ENCODE results near the gene ACSM4.
"Not testable (repeated sequence)": the region's sequence is repeated elsewhere in the genome, so short reads cannot be mapped to it uniquely, and the experiment has no call there.

ACSM4 gene

GRCh38 chr12:7337790-7338189, 33.9 kb downstream of the ACSM4 start:
- in situ Hi-C loops (cut with MboI; ENCODE audit: low sequenced_read_pairs) = not testable (repeated sequence)

- in situ Hi-C loops (cut with MboI; ENCODE audit: low sequenced_read_pairs) = no loop called here
These were observed 35.8 kb downstream of the ACSM4 start for GRCh38 chr12:7339675-7340074.

DNA sequence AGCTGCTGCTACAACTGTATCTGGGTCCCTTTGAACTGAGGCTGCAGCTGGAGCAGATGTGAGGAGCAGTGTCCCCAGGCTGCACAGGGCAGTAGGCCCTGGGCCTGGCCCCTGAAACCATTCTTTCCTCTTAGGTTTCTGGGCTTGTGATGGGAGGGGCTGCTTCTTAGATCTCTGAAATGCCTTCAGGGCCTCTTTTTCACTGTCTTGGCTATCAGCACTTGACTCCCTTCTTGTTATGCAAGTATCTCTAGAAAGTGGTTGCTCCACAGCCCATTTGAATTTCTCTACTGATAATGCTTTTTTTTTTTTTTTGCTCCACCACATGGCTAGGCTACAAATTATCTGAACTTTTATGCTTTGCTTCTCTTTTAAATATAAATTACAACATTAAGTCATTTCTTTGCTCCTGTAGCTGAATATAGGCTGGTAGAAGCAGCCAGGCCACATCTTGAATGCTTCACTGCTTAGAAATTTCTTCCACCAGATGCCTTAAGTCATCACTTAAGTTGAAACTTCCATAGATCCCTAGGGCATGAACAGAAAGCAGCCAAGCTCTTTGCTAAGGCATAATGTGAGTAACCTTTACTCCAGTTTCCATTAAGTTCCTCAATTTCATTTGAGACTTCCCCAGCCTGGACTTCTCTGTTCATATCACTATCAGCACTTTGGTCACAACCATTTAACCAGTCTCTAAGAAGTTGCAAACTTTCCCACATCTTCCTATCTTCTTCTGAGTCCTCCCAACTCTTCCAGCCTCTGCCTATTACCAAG, 41.1 kb downstream of the ACSM4 start:
- in situ Hi-C loops (cut with MboI; ENCODE audit: low sequenced_read_pairs) = no loop called here

DNA sequence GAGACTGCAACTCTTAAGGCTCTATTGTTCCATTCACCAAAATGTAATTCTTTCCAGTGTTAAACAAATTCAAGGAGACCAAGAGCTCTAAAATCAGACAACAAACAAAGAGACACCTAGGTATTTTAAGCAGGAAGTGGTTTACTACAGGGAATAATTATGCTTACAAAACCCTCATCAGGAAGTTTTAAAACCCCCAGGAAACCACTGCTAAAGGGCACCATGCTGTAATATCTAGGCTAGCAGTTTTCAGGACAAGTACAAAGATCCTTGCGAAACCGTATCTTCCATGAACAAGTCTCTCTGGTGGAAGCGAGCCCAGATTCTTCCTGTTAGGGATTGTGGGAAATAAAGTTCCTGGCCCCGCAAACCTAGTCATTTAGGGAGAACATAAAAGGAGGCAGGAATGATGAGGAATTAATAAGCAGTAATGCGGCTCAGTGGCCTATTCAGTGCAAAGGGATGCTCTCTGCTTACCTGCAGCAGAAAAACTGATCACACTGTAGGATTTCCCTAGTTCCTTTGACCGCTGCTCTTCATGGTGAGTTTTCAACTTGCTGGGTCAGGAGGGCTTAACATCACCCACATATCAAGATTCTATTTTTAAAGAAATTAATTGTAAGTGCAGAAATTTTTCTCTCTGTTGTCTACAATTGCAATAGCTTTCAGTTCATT, 42.8 kb downstream of the ACSM4 start:
- in situ Hi-C loops (cut with MboI; ENCODE audit: low sequenced_read_pairs) = no loop called here

DNA sequence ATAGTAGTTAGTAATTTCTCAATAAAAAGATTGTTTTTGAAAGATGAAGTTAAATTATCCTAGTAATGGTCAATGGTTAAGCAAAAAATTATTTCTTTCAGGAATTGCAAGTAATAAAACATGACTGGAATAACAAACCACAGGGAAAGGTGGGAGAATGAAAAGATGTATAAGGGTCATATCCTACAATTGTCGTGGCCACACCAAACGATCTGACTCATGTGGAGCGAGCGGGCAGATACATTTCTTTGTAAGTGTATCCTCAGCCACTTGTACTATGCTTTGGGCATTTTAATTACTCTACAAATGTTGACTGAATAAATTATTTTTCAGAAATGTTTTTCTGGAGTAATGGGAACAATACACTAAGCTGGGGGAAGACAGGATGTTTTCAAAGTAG, 45.5 kb downstream of the ACSM4 start:
- in situ Hi-C loops (cut with MboI; ENCODE audit: low sequenced_read_pairs) = no loop called here

- in situ Hi-C loops (cut with MboI; ENCODE audit: low sequenced_read_pairs) = no loop called here
These were observed 47.3 kb downstream of the ACSM4 start for GRCh38 chr12:7351177-7351576.

GRCh38 chr12:7352661-7353060, 48.8 kb downstream of the ACSM4 start:
- in situ Hi-C loops (cut with MboI; ENCODE audit: low sequenced_read_pairs) = no loop called here

DNA sequence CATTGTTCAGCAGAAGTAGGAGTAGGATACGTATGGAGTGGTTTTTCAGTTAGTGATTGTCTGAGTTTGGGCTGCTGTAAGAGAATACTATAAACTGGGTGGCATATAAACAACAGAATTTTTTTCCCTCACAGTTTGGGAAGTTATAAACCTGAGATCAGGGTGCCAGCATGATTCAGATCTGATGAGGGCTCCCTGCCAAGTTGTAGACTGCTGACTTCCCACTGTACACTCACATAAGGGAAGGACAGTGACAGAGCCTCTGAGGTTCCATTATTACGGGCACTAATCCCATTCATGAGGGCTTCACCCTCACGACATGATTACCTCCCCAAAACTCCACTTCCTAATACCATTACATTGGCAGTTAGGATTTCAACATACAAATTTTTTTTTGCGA, 50.7 kb downstream of the ACSM4 start:
- in situ Hi-C loops (cut with MboI; ENCODE audit: low sequenced_read_pairs) = no loop called here

DNA sequence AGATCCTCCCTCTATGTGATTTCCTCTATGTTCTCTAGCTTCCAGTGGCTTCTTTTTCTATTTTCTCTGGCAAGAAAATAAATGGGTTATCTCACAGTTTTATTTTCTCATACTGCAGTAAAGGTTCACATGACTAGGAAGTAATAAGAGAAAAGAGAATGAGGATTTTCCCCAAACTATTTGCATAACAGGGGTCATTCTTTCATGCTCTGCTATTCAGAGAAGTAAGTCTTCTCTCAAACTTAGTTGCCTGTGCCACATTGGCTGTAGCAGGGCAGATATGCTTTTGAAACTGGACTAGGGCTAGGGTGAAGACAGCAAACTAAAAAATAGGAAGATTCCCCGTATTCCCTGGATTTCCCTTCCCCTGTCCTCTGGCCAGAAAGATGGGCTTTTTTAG, 57.4 kb downstream of the ACSM4 start:
- in situ Hi-C loops (cut with MboI; ENCODE audit: low sequenced_read_pairs) = no loop called here

DNA sequence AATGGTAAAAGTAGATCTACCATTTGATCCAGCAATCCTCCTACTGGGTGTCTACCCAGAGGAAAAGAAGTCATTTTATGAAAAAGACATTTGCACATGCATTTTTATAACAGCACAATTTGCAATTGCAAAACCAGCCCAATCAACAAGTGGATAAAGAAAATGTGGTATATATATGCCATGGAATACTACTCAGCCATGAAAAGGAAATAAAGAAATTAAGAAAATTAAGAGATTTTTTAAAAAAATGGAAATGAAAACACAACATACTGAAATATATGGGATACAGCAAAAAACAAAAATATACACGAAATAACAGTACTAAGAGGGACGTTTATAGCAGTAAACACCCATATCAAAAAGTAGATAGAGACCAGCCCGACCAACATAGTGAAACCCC, 58.9 kb downstream of the ACSM4 start:
- in situ Hi-C loops (cut with MboI; ENCODE audit: low sequenced_read_pairs) = no loop called here

DNA sequence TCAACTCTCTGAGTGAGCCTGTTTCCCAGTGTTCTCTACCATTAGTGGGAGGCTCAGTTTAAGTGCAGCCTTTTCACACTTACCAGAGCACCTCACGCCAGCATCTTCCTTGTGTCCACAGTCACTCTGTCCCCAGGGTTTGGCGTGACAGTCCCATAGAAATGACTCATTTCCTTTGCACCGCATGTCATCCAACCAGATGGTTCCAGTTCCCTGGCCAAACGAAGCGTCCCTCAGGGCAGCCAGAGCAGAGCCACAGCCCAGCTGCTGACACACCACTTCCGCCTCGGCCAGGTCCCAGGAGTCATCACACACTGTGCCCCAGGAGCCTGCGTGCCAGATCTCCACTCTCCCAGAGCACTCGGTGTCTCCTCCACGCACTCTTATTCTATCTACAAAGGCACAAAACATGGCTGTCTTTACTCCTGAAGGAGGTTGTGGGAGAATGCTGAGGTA, 65.4 kb downstream of the ACSM4 start:
- in situ Hi-C loops (cut with MboI; ENCODE audit: low sequenced_read_pairs) = no loop called here

GRCh38 chr12:7373226-7373625, 69.4 kb downstream of the ACSM4 start:
- in situ Hi-C loops (cut with MboI; ENCODE audit: low sequenced_read_pairs) = no loop called here

DNA sequence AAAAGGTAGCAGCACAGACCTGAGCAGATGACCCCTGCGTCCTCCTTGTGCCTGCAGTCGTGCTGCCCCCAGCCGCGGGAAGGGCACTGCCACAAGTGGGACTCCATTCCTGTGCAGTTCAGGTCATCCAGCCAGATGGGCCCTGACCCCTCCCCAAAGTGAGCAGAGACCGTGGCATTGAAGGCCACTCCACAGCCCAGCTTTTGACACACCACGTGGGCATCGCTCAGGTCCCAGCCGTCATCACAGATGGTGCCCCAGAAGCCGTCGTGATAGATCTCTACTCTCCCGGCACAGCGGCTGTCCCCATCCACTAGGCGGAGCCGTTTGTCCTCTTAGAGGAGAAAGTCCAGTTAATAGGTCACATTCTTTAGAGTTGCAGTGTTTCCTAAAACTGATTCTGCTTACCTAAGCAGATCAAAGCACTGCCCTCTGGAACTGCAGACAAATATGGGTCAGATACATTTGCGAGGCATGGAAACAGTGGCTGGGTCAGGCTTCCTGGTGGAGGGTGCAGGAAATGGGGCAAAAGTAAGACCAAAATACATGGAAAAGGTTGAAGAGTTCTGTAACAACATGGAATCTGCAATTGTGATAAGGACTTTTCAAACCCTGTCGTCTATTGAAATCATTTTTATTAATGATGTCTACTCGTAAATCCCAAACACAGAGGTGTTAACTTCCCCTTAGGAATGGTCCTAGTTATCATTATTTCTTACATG, 70.7 kb downstream of the ACSM4 start:
- in situ Hi-C loops (cut with MboI; ENCODE audit: low sequenced_read_pairs) = no loop called here

- in situ Hi-C loops (cut with MboI; ENCODE audit: low sequenced_read_pairs) = no loop called here
These were observed 71.3 kb downstream of the ACSM4 start for GRCh38 chr12:7375145-7375543.

- in situ Hi-C loops (cut with MboI; ENCODE audit: low sequenced_read_pairs) = no loop called here
These were observed 72.3 kb downstream of the ACSM4 start for GRCh38 chr12:7376196-7376595.
